Tibial nerve (tissue), 4 donors: ENCODE data around the gene DENR.

ENCODE experiments used
- CTCF ChIP-seq, 5 experiments: fragments of 200-600 bp in 3 of 5; fragments of 450-650 bp in 2 of 5; sonication (generic) in 3 of 5; IDR thresholded peaks; one replicate each; pipeline ENCODE4 v1.5.1; 2016 to 2019; ENCODE audit warnings: antibody characterized with exemption in 5 of 5, mild to moderate bottlenecking in 3 of 5, moderate library complexity in 2 of 5
- EP300 ChIP-seq, 2 donors: sonication (generic); formaldehyde crosslinking; IDR thresholded peaks; one replicate each; pipeline ENCODE4 v1.6.1; 2017; ENCODE audit warnings: antibody characterized with exemption in 2 of 2, mild to moderate bottlenecking in 1 of 2
- POLR2A ChIP-seq, 2 donors: fragments of 450-650 bp; IDR thresholded peaks; one replicate each; pipeline ENCODE4 v1.6.1; 2017; ENCODE audit warnings: antibody characterized with exemption in 2 of 2, mild to moderate bottlenecking in 2 of 2, moderate library complexity in 2 of 2

- TF ChIP-seq CTCF (IDR thresholded peaks at IDR 0.05) (no peak), EP300 (IDR thresholded peaks at IDR 0.05) (no peak), POLR2A (IDR thresholded peaks at IDR 0.05) (no peak)
Measured at GRCh38 chr12:122819209-122819785, 66.7 kb downstream of the DENR start.
